Bronchial epithelial cell (primary cell): ENCODE measurements around the gene OR2M5. TPM values are rescaled to one million over a fixed set of nuclear protein-coding genes. Genes with fewer than 3 reads are reported as not detected.

ENCODE experiments used
- DNase-seq: peaks from one replicate; pipeline ENCODE4 v3.0.0-alpha.2; 2010; ENCODE audit warnings: low read depth
- FAIRE-seq: peaks from 2 replicates; lab custom pipeline; 2011; peaks lifted over from hg19 to GRCh38; lab: Jason Lieb, UNC
- H3K27me3 ChIP-seq: 2 replicates; pipeline ENCODE4 v1.5.1; 2011; ENCODE audit warnings: low read length; ENCODE audit not compliant: control insufficient read depth, insufficient read depth
- H3K36me3 ChIP-seq: 2 replicates; pipeline ENCODE4 v1.5.1; 2011; ENCODE audit warnings: low read length; ENCODE audit not compliant: control insufficient read depth, insufficient read depth
- H3K4me3 ChIP-seq: 2 replicates; pipeline ENCODE4 v1.5.1; 2011; ENCODE audit warnings: mild to moderate bottlenecking, low read depth, low read length, control low read depth
- total RNA-seq: library from RNA; depleted of rRNA; stranded (reverse); fragments of >200 nt; gene quantifications from 2 replicates; pipeline ENCODE4 v1.2.1, GENCODE V29; 2014
- TF ChIP-seq, protein P1 (sequence below): IDR thresholded peaks from 2 replicates; pipeline ENCODE4 v1.5.1; 2011; ENCODE audit warnings: mild to moderate bottlenecking, moderate library complexity, low read length, control low read depth, inconsistent platforms; ENCODE audit not compliant: insufficient read depth, severe bottlenecking

Gene OR2M5
- total RNA-seq, 1 donor from 2014 or later = not detected

DNA sequence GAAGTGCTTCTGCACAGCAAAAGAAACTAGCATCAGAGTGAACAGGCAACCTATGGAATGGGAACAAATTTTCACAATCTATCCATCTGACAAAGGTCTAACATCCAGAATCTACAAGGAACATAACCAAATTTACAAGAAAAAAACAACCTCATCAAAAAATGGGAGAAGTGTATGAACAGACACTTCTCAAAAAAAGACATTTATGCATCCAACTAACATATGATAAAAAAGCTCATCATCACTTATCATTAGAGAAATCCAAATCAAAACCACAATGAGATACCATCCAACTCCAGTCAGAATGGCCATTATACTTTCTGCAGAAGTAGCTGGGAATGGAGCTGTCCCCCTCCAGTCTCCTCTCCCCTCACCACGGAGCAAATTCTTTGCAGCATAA, 49.2 kb downstream of the OR2M5 start:
- TF ChIP-seq, protein P1, sequence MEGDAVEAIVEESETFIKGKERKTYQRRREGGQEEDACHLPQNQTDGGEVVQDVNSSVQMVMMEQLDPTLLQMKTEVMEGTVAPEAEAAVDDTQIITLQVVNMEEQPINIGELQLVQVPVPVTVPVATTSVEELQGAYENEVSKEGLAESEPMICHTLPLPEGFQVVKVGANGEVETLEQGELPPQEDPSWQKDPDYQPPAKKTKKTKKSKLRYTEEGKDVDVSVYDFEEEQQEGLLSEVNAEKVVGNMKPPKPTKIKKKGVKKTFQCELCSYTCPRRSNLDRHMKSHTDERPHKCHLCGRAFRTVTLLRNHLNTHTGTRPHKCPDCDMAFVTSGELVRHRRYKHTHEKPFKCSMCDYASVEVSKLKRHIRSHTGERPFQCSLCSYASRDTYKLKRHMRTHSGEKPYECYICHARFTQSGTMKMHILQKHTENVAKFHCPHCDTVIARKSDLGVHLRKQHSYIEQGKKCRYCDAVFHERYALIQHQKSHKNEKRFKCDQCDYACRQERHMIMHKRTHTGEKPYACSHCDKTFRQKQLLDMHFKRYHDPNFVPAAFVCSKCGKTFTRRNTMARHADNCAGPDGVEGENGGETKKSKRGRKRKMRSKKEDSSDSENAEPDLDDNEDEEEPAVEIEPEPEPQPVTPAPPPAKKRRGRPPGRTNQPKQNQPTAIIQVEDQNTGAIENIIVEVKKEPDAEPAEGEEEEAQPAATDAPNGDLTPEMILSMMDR = no peak
- Histone ChIP-seq H3K27me3 (no peaks in the 10 kb centered on the region), H3K4me3 (no peak overlapping the region), H3K36me3 (no peaks in the 10 kb centered on the region)
- FAIRE-seq = no peak
- no peak for DNase-seq

Other genes starting within 250 kb of the OR2M5 start
- gene OR2W3, start 249.6 kb upstream of the OR2M5 start, total RNA-seq = not detected in 2 replicates
- not detected in 2 replicates for gene OR2T8, start 224.9 kb upstream of the OR2M5 start, total RNA-seq
- gene OR2AJ1, start 220.3 kb upstream of the OR2M5 start, total RNA-seq = not detected in 2 replicates
- not detected in 2 replicates for gene OR2L8, start 196.3 kb upstream of the OR2M5 start, total RNA-seq
- gene OR2AK2, start 179.9 kb upstream of the OR2M5 start, total RNA-seq = not detected in 2 replicates
- not detected in 2 replicates for gene OR2L5, start 131.5 kb upstream of the OR2M5 start, total RNA-seq
- gene OR2L2, start 115.1 kb upstream of the OR2M5 start, total RNA-seq = not detected in 2 replicates
- gene OR2L3, start 98.3 kb upstream of the OR2M5 start, total RNA-seq = not detected in 2 replicates
- gene OR2L13, start 50.0 kb upstream of the OR2M5 start, total RNA-seq = not detected in 2 replicates
- not detected in 2 replicates for gene OR2M2, start 29.7 kb downstream of the OR2M5 start, total RNA-seq
- gene OR2M3, start 52.1 kb downstream of the OR2M5 start, total RNA-seq = under 0.01 TPM in 1 of 2 replicates, not detected in the other
- gene OR2M4, start 86.3 kb downstream of the OR2M5 start, total RNA-seq = not detected in 2 replicates
- gene OR2T33, start 132.8 kb downstream of the OR2M5 start, total RNA-seq = not detected in 2 replicates
- gene OR2T12, start 158.3 kb downstream of the OR2M5 start, total RNA-seq = not detected in 2 replicates
- not detected in 2 replicates for gene OR2M7, start 179.4 kb downstream of the OR2M5 start, total RNA-seq
- gene OR14C36, start 203.6 kb downstream of the OR2M5 start, total RNA-seq = not detected in 2 replicates
- not detected in 2 replicates for gene OR2T4, start 216.5 kb downstream of the OR2M5 start, total RNA-seq
- not detected in 2 replicates for gene OR2T6, start 230.6 kb downstream of the OR2M5 start, total RNA-seq